Keratinocyte (primary cell): ENCODE measurements around the gene MUS81. TPM values are rescaled to one million over a fixed set of nuclear protein-coding genes. Genes with fewer than 3 reads are reported as not detected.

ENCODE experiments used
- DNase-seq: peaks from one replicate; pipeline ENCODE4 v3.0.0-alpha.2; 2011; ENCODE audit warnings: low read depth, missing footprints, low spot score
- FAIRE-seq: peaks from 2 replicates; lab custom pipeline; 2011; peaks lifted over from hg19 to GRCh38; lab: Jason Lieb, UNC
- H2AFZ ChIP-seq: 2 replicates; pipeline ENCODE4 v1.6.0; 2012; ENCODE audit warnings: low read length, control low read depth, inconsistent platforms; ENCODE audit not compliant: control insufficient read depth
- H3K27ac ChIP-seq: 2 replicates; pipeline ENCODE4 v1.5.1; 2011; ENCODE audit warnings: low read length; ENCODE audit not compliant: control insufficient read depth, insufficient read depth
- H3K27me3 ChIP-seq: 3 replicates; pipeline ENCODE4 v1.6.0; 2011; ENCODE audit warnings: low read length; ENCODE audit not compliant: control insufficient read depth, insufficient read depth; ENCODE audit errors: extremely low read depth
- H3K36me3 ChIP-seq, 2 experiments: 2 replicates in 1 of 2; 3 replicates in 1 of 2; pipeline ENCODE4 v1.5.1; 2011; ENCODE audit warnings: low read length in 2 of 2, mild to moderate bottlenecking in 1 of 2; ENCODE audit not compliant: control insufficient read depth in 2 of 2, insufficient read depth in 2 of 2; ENCODE audit errors: extremely low read depth in 1 of 2
- H3K4me1 ChIP-seq: 3 replicates; pipeline ENCODE4 v1.5.1; 2011; ENCODE audit warnings: low read length; ENCODE audit not compliant: control insufficient read depth, insufficient read depth; ENCODE audit errors: extremely low read depth
- H3K4me2 ChIP-seq: 3 replicates; pipeline ENCODE4 v1.6.0; 2011; ENCODE audit warnings: low read depth, low read length; ENCODE audit not compliant: control insufficient read depth, insufficient read depth; ENCODE audit errors: extremely low read depth
- H3K4me3 ChIP-seq, 3 experiments: fragments of 200-600 bp in 1 of 3; sonication (generic) in 1 of 3; 2 replicates in 2 of 3; 3 replicates in 1 of 3; pipeline ENCODE4 v1.5.1; 2011 to 2016; ENCODE audit warnings: low read length in 3 of 3, mild to moderate bottlenecking in 3 of 3, control low read depth in 2 of 3, inconsistent platforms in 1 of 3, low read depth in 1 of 3, mixed read lengths in 1 of 3, mixed run types in 1 of 3, moderate library complexity in 1 of 3; ENCODE audit not compliant: control insufficient read depth in 2 of 3, insufficient read depth in 2 of 3; ENCODE audit errors: extremely low read depth in 1 of 3
- H3K79me2 ChIP-seq: 2 replicates; pipeline ENCODE4 v1.6.0; 2012; ENCODE audit warnings: low read length; ENCODE audit not compliant: control insufficient read depth, insufficient read depth
- H3K9ac ChIP-seq: 3 replicates; pipeline ENCODE4 v1.6.0; 2011; ENCODE audit warnings: low read length; ENCODE audit not compliant: control insufficient read depth, insufficient read depth; ENCODE audit errors: extremely low read depth
- H3K9me1 ChIP-seq: 3 replicates; pipeline ENCODE4 v1.6.0; 2011; ENCODE audit warnings: low read length; ENCODE audit not compliant: control insufficient read depth, insufficient read depth; ENCODE audit errors: extremely low read depth
- H3K9me3 ChIP-seq: 2 replicates; pipeline ENCODE4 v1.5.1; 2012; ENCODE audit warnings: low read depth, low read length; ENCODE audit not compliant: control insufficient read depth
- H4K20me1 ChIP-seq: 3 replicates; pipeline ENCODE4 v1.6.0; 2011; ENCODE audit warnings: low read length; ENCODE audit not compliant: control insufficient read depth, insufficient read depth; ENCODE audit errors: extremely low read depth
- CTCF ChIP-seq, 3 experiments: IDR thresholded peaks in 1 of 3; conservative IDR thresholded peaks in 1 of 3; optimal IDR thresholded peaks in 1 of 3; 2 replicates in 2 of 3; 3 replicates in 1 of 3; pipeline versions ENCODE3 to v1.5.1; 2011; ENCODE audit warnings: low read length in 3 of 3, mild to moderate bottlenecking in 3 of 3, moderate library complexity in 2 of 3, control low read depth in 1 of 3, inconsistent platforms in 1 of 3; ENCODE audit not compliant: insufficient read depth in 2 of 3; ENCODE audit errors: extremely low read depth in 1 of 3
- EZH2 ChIP-seq: IDR thresholded peaks from one replicate; pipeline ENCODE4 v1.6.1; 2012; ENCODE audit warnings: inconsistent platforms, mild to moderate bottlenecking, low read length, moderate library complexity
- dilution Hi-C: fragments of 300-500 bp; cut with MboI; formaldehyde crosslinking; loops from one replicate; pipeline ENCODE4 v1.7.0; 2020; ENCODE audit warnings: low sequenced_read_pairs; ENCODE audit not compliant: extremely low pct_ligation_motif_present
- polyA plus RNA-seq, 5 experiments: library from polyadenylated mRNA; depleted of rRNA in 3 of 5; stranded (reverse) in 3 of 5; stranded (forward) in 1 of 5; unstranded in 1 of 5; fragments of >200 nt; gene quantifications; 1 replicate in 1 of 5; 2 replicates in 3 of 5; 3 replicates in 1 of 5; pipeline versions ENCODE4 v1.2.1 to v1.2.3, GENCODE V29; 2011 to 2012; ENCODE audit warnings: missing spikeins in 2 of 5, low read depth in 1 of 5, low replicate concordance in 1 of 5

MUS81 gene
- polyA plus RNA-seq, 1 donor (not counting 4 experiments of a cell fraction or from before 2014, with no cell fraction given): 28.0 TPM

- no peaks in the 10 kb centered on the region for H3K36me3 ChIP-seq
- H3K4me2 ChIP-seq: peak within 1 kb of the TSS; percentile 73
- peak; percentile 26 for FAIRE-seq
These were observed 26.8 kb upstream of the MUS81 start, which contains the start of gene SNX32 for GRCh38 chr11:65833297-65834030. Gene SNX32, plus strand, starts transcription at chr11:65833963. Its CDS starts 103 bp downstream, at chr11:65834066.

GRCh38 chr11:65834202-65834601 lies 26.0 kb upstream of the MUS81 start:
- peak overlapping the region; percentile 16 for H3K9ac ChIP-seq
- no peaks in the 10 kb centered on the region for H3K9me3 ChIP-seq

More at GRCh38 chr11:65833297-65834030, 26.8 kb upstream of the MUS81 start, which contains the start of gene SNX32:
- Histone ChIP-seq H3K9ac (peak within 1 kb of the TSS; percentile 16), H3K4me3 (peak within 1 kb of the TSS; percentile 18 to 51 (median 45)), H3K9me3 (no peaks in the 10 kb centered on the region), H3K79me2 (no peaks in the 10 kb centered on the region), H3K4me1 (peaks cover 11% of the 10 kb centered on the region), H3K27me3 (peaks cover 18% of the 10 kb centered on the region), H3K9me1 (no peaks in the 10 kb centered on the region), H4K20me1 (no peaks in the 10 kb centered on the region), H2AFZ (peak within 1 kb of the TSS; percentile 32), H3K27ac (no peak within 1 kb of the TSS)
- DNase-seq: no peak
- dilution Hi-C loops: no loop called here
- TF ChIP-seq CTCF (optimal IDR thresholded peaks at IDR 0.05 in 1 of 3, IDR thresholded peaks at IDR 0.05 in 1 of 3, conservative IDR thresholded peaks at IDR 0.05 in 1 of 3; ENCODE audit: extremely low read depth in 1 of 3, insufficient read depth in 2 of 3, low read length in 3 of 3): no peak

More at GRCh38 chr11:65834202-65834601, 26.0 kb upstream of the MUS81 start:
- H3K9me1 ChIP-seq: no peaks in the 10 kb centered on the region
- H2AFZ ChIP-seq: peak overlapping the region; percentile 32
- DNase-seq (no peak), FAIRE-seq (peak; percentile 79)
- H3K79me2 ChIP-seq: no peaks in the 10 kb centered on the region
- peak overlapping the region; percentile 18 to 51 (median 45) for H3K4me3 ChIP-seq
- peak overlapping the region; percentile 73 for H3K4me2 ChIP-seq
- TF ChIP-seq CTCF (optimal IDR thresholded peaks at IDR 0.05 in 1 of 3, IDR thresholded peaks at IDR 0.05 in 1 of 3, conservative IDR thresholded peaks at IDR 0.05 in 1 of 3; ENCODE audit: extremely low read depth in 1 of 3, insufficient read depth in 2 of 3, low read length in 3 of 3) (no peak), EZH2 (no peak)
- H3K4me1 ChIP-seq: peaks cover 11% of the 10 kb centered on the region
- no peaks in the 10 kb centered on the region for H3K36me3 ChIP-seq
- peaks cover 18% of the 10 kb centered on the region for H3K27me3 ChIP-seq
- dilution Hi-C loops: no loop called here
- no peak overlapping the region for H3K27ac ChIP-seq
- H4K20me1 ChIP-seq: no peaks in the 10 kb centered on the region
